Body of pancreas (tissue), 4 donors: ENCODE results near the gene SRPK2.

Source experiments
- POLR2A ChIP-seq, 3 donors: fragments of 450-650 bp; IDR thresholded peaks; one replicate each; pipeline ENCODE4 v1.6.1; 2016; ENCODE audit warnings: antibody characterized with exemption in 3 of 3, mild to moderate bottlenecking in 2 of 3
- TF ChIP-seq, protein P1 (sequence below), 7 experiments: fragments of 450-650 bp in 4 of 7; fragments of 200-600 bp in 3 of 7; sonication (generic) in 3 of 7; IDR thresholded peaks; one replicate each; pipeline ENCODE4 v1.5.1; 2016 to 2019; ENCODE audit warnings: antibody characterized with exemption in 7 of 7

DNA sequence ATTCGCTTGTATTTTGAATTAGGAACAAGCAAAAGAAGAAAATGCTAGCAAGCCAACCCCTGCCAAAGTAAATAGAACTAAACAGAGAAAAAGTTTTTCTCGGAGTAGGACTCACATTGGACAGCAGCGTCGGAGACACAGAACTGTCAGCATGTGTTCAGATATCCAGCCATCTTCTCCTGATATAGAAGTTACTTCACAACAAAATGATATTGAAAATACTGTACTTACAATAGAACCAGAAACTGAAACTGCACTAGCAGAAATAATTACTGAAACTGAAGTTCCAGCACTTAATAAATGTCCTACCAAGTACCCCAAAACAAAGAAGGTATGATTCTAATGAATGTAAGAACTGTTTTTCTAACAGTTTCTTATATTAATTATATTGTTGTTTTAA, 286.9 kb downstream of the SRPK2 start:
- TF ChIP-seq, protein P1, sequence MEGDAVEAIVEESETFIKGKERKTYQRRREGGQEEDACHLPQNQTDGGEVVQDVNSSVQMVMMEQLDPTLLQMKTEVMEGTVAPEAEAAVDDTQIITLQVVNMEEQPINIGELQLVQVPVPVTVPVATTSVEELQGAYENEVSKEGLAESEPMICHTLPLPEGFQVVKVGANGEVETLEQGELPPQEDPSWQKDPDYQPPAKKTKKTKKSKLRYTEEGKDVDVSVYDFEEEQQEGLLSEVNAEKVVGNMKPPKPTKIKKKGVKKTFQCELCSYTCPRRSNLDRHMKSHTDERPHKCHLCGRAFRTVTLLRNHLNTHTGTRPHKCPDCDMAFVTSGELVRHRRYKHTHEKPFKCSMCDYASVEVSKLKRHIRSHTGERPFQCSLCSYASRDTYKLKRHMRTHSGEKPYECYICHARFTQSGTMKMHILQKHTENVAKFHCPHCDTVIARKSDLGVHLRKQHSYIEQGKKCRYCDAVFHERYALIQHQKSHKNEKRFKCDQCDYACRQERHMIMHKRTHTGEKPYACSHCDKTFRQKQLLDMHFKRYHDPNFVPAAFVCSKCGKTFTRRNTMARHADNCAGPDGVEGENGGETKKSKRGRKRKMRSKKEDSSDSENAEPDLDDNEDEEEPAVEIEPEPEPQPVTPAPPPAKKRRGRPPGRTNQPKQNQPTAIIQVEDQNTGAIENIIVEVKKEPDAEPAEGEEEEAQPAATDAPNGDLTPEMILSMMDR (IDR thresholded peaks at IDR 0.05) = no peak
- TF ChIP-seq POLR2A (IDR thresholded peaks at IDR 0.05) = no peak
